Raji (cell line): ENCODE data around the gene TP53AIP1.

Experiments
- POLR2A ChIP-seq: IDR thresholded peaks from 2 replicates; pipeline ENCODE4 v1.6.1; 2011; ENCODE audit warnings: low read depth, low read length, control low read depth; ENCODE audit not compliant: insufficient read depth

TP53AIP1 gene

GRCh38 chr11:128949791-128950454, 7.3 kb upstream of the TP53AIP1 start:
- TF ChIP-seq POLR2A: no peak

GRCh38 chr11:128948583-128948982, 5.9 kb upstream of the TP53AIP1 start:
- TF ChIP-seq POLR2A: no peak

GRCh38 chr11:128947773-128948172, 5.1 kb upstream of the TP53AIP1 start:
- TF ChIP-seq POLR2A: no peak

DNA sequence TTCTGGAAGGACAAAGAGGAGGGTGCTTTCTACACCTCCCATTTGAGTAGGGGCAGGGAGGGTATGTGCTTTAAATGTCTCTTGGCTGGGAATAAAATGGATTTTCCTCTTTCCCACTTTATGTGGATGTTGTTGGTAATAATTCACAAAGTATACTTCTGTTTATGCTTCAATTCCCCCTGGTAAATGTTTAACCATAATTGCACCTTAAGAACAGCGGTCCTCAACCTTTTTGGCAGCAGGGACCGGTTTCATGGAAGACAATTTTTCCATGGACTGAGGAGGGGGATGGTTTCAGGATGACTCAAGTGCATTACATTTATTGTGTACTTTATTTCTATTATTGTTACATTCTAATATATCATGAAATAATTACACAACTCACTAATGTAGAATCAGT, 4.0 kb upstream of the TP53AIP1 start:
- TF ChIP-seq POLR2A: no peak

- TF ChIP-seq POLR2A: no peak
Measured at GRCh38 chr11:128943428-128943976, 831 bp upstream of the TP53AIP1 start.

- TF ChIP-seq POLR2A: no peak
Measured at GRCh38 chr11:128942272-128942612, 429 bp downstream of the TP53AIP1 start.

DNA sequence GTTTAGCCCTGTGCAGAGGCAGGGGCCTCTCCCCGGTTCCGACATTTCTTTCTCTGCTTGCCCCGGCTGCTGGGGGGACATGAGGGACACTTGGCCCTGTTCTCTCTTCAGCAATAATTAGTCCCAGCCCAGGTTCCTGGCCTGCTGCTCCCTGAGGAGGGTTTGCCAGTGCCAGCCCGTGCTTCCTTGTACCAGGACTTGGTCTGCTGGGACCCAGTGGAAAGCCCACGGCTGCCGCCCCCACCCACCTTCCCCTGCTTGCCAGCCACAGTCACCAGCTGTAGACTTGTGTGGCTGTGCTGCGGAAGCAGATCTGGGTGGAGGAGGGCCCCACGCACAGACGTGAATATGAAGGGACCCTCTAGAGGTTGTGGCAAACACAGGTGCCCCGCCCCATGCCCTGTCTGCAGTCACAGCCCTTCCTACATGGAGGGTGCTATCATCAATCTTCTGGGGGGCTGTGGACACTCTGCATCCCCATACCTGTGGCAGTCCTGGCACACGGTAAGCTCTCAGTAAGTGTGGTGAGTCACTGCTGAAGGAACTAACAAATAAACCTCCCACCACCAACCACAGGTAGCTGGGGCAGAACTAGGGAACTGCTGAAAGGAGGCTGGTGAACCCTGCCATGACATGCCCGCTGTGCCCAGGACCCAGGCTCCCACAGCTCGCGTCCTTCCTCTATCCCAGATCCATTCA, 949 bp downstream of the TP53AIP1 start:
- no peak for TF ChIP-seq POLR2A

GRCh38 chr11:128941110-128941509, 1.6 kb downstream of the TP53AIP1 start:
- TF ChIP-seq POLR2A: no peak

DNA sequence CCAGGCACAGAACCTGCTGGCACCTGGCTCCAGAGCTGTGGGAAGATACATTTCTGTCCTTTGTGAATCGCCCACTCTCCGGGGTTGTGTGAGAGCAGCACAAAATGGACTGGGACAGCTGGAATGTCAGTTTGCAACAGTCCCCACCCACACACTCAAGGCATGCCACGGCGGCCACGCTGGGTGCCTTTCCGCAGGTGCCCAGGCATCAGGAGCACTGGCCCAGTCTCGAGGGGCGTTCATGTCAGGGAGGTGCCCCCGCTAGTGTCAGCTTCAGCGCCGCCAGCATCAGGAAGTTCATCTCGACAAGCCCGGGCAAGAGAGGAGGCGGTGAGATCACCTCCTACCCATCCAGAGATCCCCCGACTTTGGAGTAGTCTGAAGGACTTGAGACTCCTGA, 2.1 kb downstream of the TP53AIP1 start:
- no peak for TF ChIP-seq POLR2A

DNA sequence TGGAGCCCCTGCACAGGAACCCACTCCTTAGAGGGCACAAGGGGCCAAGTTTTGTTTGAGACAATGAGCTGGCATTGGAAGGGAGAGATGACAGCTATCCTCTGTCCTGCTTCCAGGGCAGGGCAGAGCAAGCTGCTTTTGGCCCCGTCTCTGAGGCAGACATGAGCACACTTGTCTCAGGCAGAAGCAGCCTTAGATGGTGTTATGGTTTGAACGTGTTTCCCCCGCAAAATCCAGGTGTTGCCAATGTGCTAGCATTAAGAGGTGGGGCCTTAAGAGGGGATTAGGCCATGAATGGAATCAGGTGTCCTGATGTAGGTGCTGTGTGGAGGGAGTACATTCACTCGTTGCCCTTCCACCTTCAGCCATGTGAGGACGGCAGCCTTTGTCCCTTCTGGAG, 2.5 kb downstream of the TP53AIP1 start:
- TF ChIP-seq POLR2A: no peak

DNA sequence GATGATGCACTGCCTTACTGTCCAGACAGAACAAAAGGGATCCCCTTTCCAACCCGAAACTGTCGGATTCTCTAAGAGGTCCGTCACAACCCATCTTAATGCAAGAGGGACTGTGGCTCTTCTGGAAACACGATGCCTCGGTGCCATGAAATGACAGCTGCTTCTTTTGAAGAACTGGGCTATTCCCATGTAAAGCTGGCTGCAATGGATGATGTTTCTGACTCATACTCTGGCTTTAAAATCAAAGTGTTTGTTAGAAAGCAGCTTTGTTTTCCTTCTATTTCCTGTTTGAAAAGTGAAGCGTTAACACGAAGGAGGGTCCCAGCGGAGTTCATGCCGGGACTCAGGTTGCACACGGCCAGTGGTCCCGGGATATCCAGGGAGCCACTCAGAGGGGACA, 3.1 kb downstream of the TP53AIP1 start:
- TF ChIP-seq POLR2A: no peak

DNA sequence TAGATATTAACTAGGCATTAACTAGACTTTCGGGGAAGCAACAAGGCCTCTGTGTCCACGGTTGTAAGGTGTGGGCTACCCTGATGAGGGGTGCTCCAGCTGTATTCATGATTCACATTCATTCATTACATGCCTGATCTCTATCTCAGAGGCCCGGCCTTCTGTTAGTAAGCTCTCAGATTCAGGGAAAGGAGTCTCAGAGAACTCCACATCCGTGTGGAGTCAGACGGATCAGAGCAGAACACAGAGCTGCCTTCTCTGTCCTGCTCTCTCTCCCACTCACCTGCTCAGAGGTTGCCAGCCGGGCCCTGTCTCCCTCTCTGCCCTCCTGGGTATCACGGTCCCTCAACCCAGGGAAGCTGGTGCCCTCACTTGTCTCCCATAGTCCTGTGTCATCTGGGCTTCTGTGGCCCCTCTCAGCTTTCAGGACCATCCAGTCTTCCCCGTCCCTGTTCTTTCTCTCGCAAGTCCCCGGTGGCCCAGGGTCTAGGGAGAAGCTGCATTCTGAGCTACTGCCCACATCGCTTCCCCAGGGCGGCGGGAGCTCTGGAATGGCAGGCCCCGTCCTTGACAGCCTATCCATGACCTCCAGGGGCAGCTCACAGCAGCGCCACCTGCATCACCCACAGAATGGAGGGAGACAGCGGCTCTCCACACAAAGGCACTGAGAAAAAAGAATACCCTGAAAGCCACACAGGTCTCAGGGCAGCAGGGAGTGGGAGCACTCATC, 4.3 kb downstream of the TP53AIP1 start:
- TF ChIP-seq POLR2A: no peak

- TF ChIP-seq POLR2A: no peak
Measured at GRCh38 chr11:128937480-128937879, 5.2 kb downstream of the TP53AIP1 start.

DNA sequence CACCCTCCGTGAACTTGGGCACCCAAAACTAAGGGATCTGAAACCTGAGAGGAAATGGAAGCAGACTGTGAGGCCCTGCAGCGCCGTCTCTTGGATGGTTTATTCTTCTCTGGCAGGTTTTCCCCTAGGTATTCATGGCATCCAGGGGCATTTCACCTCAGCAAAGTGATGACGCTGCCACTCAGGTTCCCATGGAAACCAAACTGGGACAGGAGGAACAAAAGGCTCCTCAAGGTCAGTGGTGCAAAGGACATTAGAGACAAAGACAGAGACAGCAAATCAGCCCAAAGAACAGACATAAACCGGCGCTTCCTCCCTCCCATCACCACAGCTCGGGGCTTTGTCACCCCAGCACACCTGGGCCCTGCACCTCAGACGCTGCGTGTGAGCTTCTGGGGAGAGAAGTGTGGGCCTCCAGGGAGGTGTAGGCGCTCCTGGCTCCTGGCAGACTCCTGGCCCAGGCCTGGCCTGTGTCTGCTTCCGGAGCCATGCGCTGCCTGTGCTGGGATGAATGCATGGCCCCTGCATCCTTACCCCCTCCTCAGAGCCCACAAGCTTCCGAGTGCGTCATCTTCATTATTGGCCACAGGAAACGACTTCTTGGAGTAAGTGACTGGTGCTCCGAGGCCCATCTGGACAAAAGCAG, 5.9 kb downstream of the TP53AIP1 start:
- no peak for TF ChIP-seq POLR2A

DNA sequence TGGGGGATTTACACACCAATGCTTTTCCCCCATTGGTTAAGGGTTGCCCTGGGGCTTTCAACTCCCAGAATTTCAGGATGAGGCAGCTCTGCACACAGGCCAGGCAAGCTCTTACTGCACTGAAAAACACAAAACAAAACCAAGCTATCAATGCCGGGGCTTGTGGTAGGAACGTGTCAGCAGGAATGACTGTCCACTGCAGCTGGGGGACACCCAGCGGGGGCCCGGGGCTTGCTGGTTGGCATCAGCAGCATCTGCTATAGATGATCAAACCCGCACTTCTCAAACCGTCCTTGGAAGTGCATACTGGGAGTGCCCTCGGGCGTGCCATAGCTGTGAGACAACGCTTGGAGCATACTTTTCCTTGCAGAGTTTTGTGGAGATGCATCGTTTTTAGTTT, 7.7 kb downstream of the TP53AIP1 start:
- TF ChIP-seq POLR2A: no peak
